Loucy (cell line): ENCODE results near the gene LY6G6D.

Experiments used
- H2AFZ ChIP-seq: fragments of 200-600 bp; sonication (generic); 2 replicates; pipeline ENCODE4 v1.6.0; 2016; ENCODE audit warnings: antibody characterized with exemption, mild to moderate bottlenecking, low read length, moderate library complexity
- H3F3A ChIP-seq: fragments of 200-600 bp; 2 replicates; pipeline ENCODE4 v1.6.0; 2016; ENCODE audit warnings: antibody characterized with exemption, low read depth, mild to moderate bottlenecking
- H3K27me3 ChIP-seq: fragments of 200-600 bp; sonication (generic); 2 replicates; pipeline ENCODE4 v1.6.1; 2014; ENCODE audit warnings: low read length, mild to moderate bottlenecking; ENCODE audit not compliant: insufficient read depth, poor library complexity, severe bottlenecking
- H3K36me3 ChIP-seq: fragments of 200-600 bp; sonication (generic); 2 replicates; pipeline ENCODE4 v1.6.1; 2016; ENCODE audit warnings: low read length; ENCODE audit not compliant: insufficient read depth
- H3K4me1 ChIP-seq: fragments of 200-600 bp; sonication (generic); 2 replicates; pipeline ENCODE4 v1.5.1; 2014; ENCODE audit warnings: low read length, mild to moderate bottlenecking; ENCODE audit not compliant: insufficient read depth, poor library complexity, severe bottlenecking
- H3K4me2 ChIP-seq: fragments of 200-600 bp; sonication (generic); 2 replicates; pipeline ENCODE4 v1.6.0; 2014; ENCODE audit warnings: antibody characterized with exemption, low read length, low read depth, mild to moderate bottlenecking; ENCODE audit not compliant: poor library complexity, severe bottlenecking
- H3K4me3 ChIP-seq: fragments of 200-600 bp; sonication (generic); 2 replicates; pipeline ENCODE4 v1.5.1; 2014; ENCODE audit warnings: low read length, mild to moderate bottlenecking, mixed read lengths; ENCODE audit not compliant: poor library complexity, severe bottlenecking
- H3K79me2 ChIP-seq: fragments of 200-600 bp; sonication (generic); 2 replicates; pipeline ENCODE4 v1.6.1; 2014; ENCODE audit warnings: low read length; ENCODE audit not compliant: insufficient read depth
- H3K9ac ChIP-seq: fragments of 200-600 bp; sonication (generic); 2 replicates; pipeline ENCODE4 v1.6.0; 2014; ENCODE audit warnings: mild to moderate bottlenecking, low read depth, low read length, moderate library complexity; ENCODE audit not compliant: poor library complexity, severe bottlenecking
- H3K9me2 ChIP-seq: fragments of 200-600 bp; sonication (generic); replicated peaks from 2 replicates; pipeline ENCODE4 v1.6.1; 2016; ENCODE audit warnings: low read depth, low read length, mixed read lengths
- H3K9me3 ChIP-seq: fragments of 200-600 bp; sonication (generic); 2 replicates; pipeline ENCODE4 v1.6.1; 2014; ENCODE audit warnings: mild to moderate bottlenecking, antibody characterized with exemption, low read length, low read depth; ENCODE audit not compliant: insufficient read depth
- H4K20me1 ChIP-seq: fragments of 200-600 bp; sonication (generic); 2 replicates; pipeline ENCODE4 v1.6.0; 2014; ENCODE audit warnings: antibody characterized with exemption, low read length, mild to moderate bottlenecking; ENCODE audit not compliant: insufficient read depth, poor library complexity, severe bottlenecking
- CTCF ChIP-seq: fragments of 200-600 bp; sonication (generic); conservative IDR thresholded peaks from 2 replicates; pipeline ENCODE4 v1.5.1; 2014; ENCODE audit warnings: mild to moderate bottlenecking, antibody characterized with exemption, low read length
- EZH2phosphoT487 ChIP-seq: fragments of 200-600 bp; IDR thresholded peaks from 2 replicates; pipeline ENCODE4 v1.6.1; 2018; ENCODE audit warnings: antibody characterized with exemption, mild to moderate bottlenecking, moderate library complexity, borderline replicate concordance

The LY6G6D gene

GRCh38 chr6:31728767-31729514 lies 13.8 kb downstream of the LY6G6D start, which contains the start of gene DDAH2:
TSS of gene DDAH2 (minus strand) at chr6:31729299. CDS start at chr6:31729161, 138 bp downstream.
- peaks cover 17% of the 10 kb centered on the region; the same call in 1 of the 2 replicates for H3F3A ChIP-seq

GRCh38 chr6:31729515-31729978 lies 14.4 kb downstream of the LY6G6D start:
- H3K27me3 ChIP-seq = no peaks in the 10 kb centered on the region
- TF ChIP-seq EZH2phosphoT487 = no peak
- TF ChIP-seq CTCF = peak; percentile 96
- no peaks in the 10 kb centered on the region for H3K9me3 ChIP-seq
- H3K9me2 ChIP-seq = no peaks in the 10 kb centered on the region
- peak overlapping the region; percentile 85 for H3K4me2 ChIP-seq
- H3K4me1 ChIP-seq = peaks cover 64% of the 10 kb centered on the region
- H2AFZ ChIP-seq = peak overlapping the region; percentile 45; the same call in 1 of the 2 replicates
- peaks cover 71% of the 10 kb centered on the region for H3K79me2 ChIP-seq
- H3K4me3 ChIP-seq = peak overlapping the region; percentile 94
- H3K36me3 ChIP-seq = peaks cover 41% of the 10 kb centered on the region
- peaks cover 17% of the 10 kb centered on the region; the same call in 1 of the 2 replicates for H3F3A ChIP-seq
- peaks cover 42% of the 10 kb centered on the region for H4K20me1 ChIP-seq
- peak overlapping the region; percentile 89 for H3K9ac ChIP-seq

More at GRCh38 chr6:31728767-31729514, 13.8 kb downstream of the LY6G6D start, which contains the start of gene DDAH2:
- Histone ChIP-seq H4K20me1 (peaks cover 36% of the 10 kb centered on the region), H3K9ac (peak within 1 kb of the TSS; percentile 89), H3K4me2 (peak within 1 kb of the TSS; percentile 85), H3K4me3 (peak within 1 kb of the TSS; percentile 94), H3K4me1 (peaks cover 58% of the 10 kb centered on the region), H3K9me2 (no peaks in the 10 kb centered on the region), H3K36me3 (peaks cover 38% of the 10 kb centered on the region), H2AFZ (peak within 1 kb of the TSS; percentile 45; the same call in 1 of the 2 replicates), H3K79me2 (peaks cover 65% of the 10 kb centered on the region), H3K9me3 (no peaks in the 10 kb centered on the region), H3K27me3 (no peaks in the 10 kb centered on the region)
- TF ChIP-seq CTCF (no peak), EZH2phosphoT487 (no peak)

GRCh38 chr6:31729979-31730630 lies 15.0 kb downstream of the LY6G6D start:
- H3F3A ChIP-seq = peaks cover 17% of the 10 kb centered on the region; the same call in 1 of the 2 replicates
- no peaks in the 10 kb centered on the region for H3K27me3 ChIP-seq
- H2AFZ ChIP-seq = peak overlapping the region; percentile 45; the same call in 1 of the 2 replicates
- peak overlapping the region; percentile 85 for H3K4me2 ChIP-seq
- no peaks in the 10 kb centered on the region for H3K9me2 ChIP-seq
- peak overlapping the region; percentile 89 for H3K9ac ChIP-seq
- peak overlapping the region; percentile 94 for H3K4me3 ChIP-seq
- no peaks in the 10 kb centered on the region for H3K9me3 ChIP-seq
- H3K4me1 ChIP-seq = peaks cover 64% of the 10 kb centered on the region
- H3K36me3 ChIP-seq = peaks cover 41% of the 10 kb centered on the region
- TF ChIP-seq EZH2phosphoT487 = no peak
- 0 out of 2 replicates have a peak, but pooled peaks have one; percentile 1 for TF ChIP-seq CTCF
- peaks cover 77% of the 10 kb centered on the region for H3K79me2 ChIP-seq
- H4K20me1 ChIP-seq = peaks cover 43% of the 10 kb centered on the region
